NCI-H1092 treated with DMSO at 0.1 percent for 48 hours (cell line): Measurements from ENCODE around the gene GRB10.

ENCODE experiments used
- DNase-seq: peaks from one replicate; lab custom pipeline; 2025; lab: John Stamatoyannopoulos, UW

Gene GRB10

GRCh38 chr7:50718876-50719275, 63.8 kb downstream of the GRB10 start:
- peak; percentile 41 for DNase-seq

- peak; percentile 60 for DNase-seq
Observed at GRCh38 chr7:50718311-50718710, 64.4 kb downstream of the GRB10 start.

- no peak for DNase-seq
Observed at GRCh38 chr7:50717181-50717580, 65.5 kb downstream of the GRB10 start.

GRCh38 chr7:50714857-50715256, 67.8 kb downstream of the GRB10 start:
- DNase-seq = no peak

- no peak for DNase-seq
Observed at GRCh38 chr7:50713123-50713965, 69.4 kb downstream of the GRB10 start.

GRCh38 chr7:50712252-50713122, 70.2 kb downstream of the GRB10 start:
- no peak for DNase-seq

- no peak for DNase-seq
Observed at GRCh38 chr7:50711271-50712175, 71.2 kb downstream of the GRB10 start.

- DNase-seq = no peak
Observed at GRCh38 chr7:50710441-50711154, 72.1 kb downstream of the GRB10 start.

- no peak for DNase-seq
Observed at GRCh38 chr7:50709151-50709550, 73.5 kb downstream of the GRB10 start.

- no peak for DNase-seq
Observed at GRCh38 chr7:50707236-50708006, 75.3 kb downstream of the GRB10 start.

- no peak for DNase-seq
Observed at GRCh38 chr7:50706469-50706937, 76.2 kb downstream of the GRB10 start.

- no peak for DNase-seq
Observed at GRCh38 chr7:50704844-50705243, 77.9 kb downstream of the GRB10 start.

GRCh38 chr7:50703654-50704053, 79.0 kb downstream of the GRB10 start:
- no peak for DNase-seq

- DNase-seq = no peak
Observed at GRCh38 chr7:50699143-50699542, 83.6 kb downstream of the GRB10 start.

GRCh38 chr7:50697748-50698147, 84.9 kb downstream of the GRB10 start:
- no peak for DNase-seq

- no peak for DNase-seq
Observed at GRCh38 chr7:50696810-50697582, 85.7 kb downstream of the GRB10 start.

GRCh38 chr7:50695026-50695425, 87.7 kb downstream of the GRB10 start:
- no peak for DNase-seq

GRCh38 chr7:50693455-50694130, 89.1 kb downstream of the GRB10 start:
- no peak for DNase-seq

- no peak for DNase-seq
Observed at GRCh38 chr7:50690541-50691011, 92.1 kb downstream of the GRB10 start.
